DOHH2 (cell line): Measurements from ENCODE around the gene COX7B2.

Experiments used
- H3F3A ChIP-seq: fragments of 200-600 bp; sonication (generic), shearing (Covaris generic); 2 replicates; pipeline ENCODE4 v1.6.0; 2016; ENCODE audit warnings: antibody characterized with exemption, mild to moderate bottlenecking; ENCODE audit not compliant: control insufficient read depth, insufficient read depth
- H3K27ac ChIP-seq: fragments of 200-600 bp; sonication (generic); 2 replicates; pipeline ENCODE4 v1.5.1; 2014; ENCODE audit warnings: low read depth, mild to moderate bottlenecking, low read length, moderate library complexity
- H3K27me3 ChIP-seq: fragments of 200-600 bp; sonication (generic); 2 replicates; pipeline ENCODE4 v1.6.1; 2014; ENCODE audit warnings: mild to moderate bottlenecking, low read length, mixed read lengths; ENCODE audit not compliant: control insufficient read depth
- H3K36me3 ChIP-seq: fragments of 200-600 bp; sonication (generic); 2 replicates; pipeline ENCODE4 v1.6.1; 2014; ENCODE audit warnings: mild to moderate bottlenecking, low read length, moderate library complexity, mixed read lengths; ENCODE audit not compliant: control insufficient read depth
- H3K4me1 ChIP-seq: fragments of 200-600 bp; sonication (generic); 2 replicates; pipeline ENCODE4 v1.6.1; 2014; ENCODE audit warnings: mild to moderate bottlenecking, low read length, mixed read lengths; ENCODE audit not compliant: control insufficient read depth
- H3K4me2 ChIP-seq: fragments of 200-600 bp; sonication (generic); 2 replicates; pipeline ENCODE4 v1.6.0; 2014; ENCODE audit warnings: mild to moderate bottlenecking, low read length, moderate library complexity
- H3K4me3 ChIP-seq: fragments of 200-600 bp; sonication (generic); 2 replicates; pipeline ENCODE4 v1.5.1; 2014; ENCODE audit warnings: mild to moderate bottlenecking, low read length, mixed read lengths
- H3K79me2 ChIP-seq: fragments of 200-600 bp; sonication (generic); 2 replicates; pipeline ENCODE4 v1.6.1; 2014; ENCODE audit warnings: mild to moderate bottlenecking, low read length, mixed read lengths; ENCODE audit not compliant: control insufficient read depth
- H3K9me2 ChIP-seq: fragments of 200-600 bp; sonication (generic); replicated peaks from 2 replicates; pipeline ENCODE4 v1.6.1; 2014; ENCODE audit warnings: mild to moderate bottlenecking, low read length, mixed read lengths; ENCODE audit not compliant: control insufficient read depth
- H3K9me3 ChIP-seq: fragments of 200-600 bp; sonication (generic); 2 replicates; pipeline ENCODE4 v1.6.1; 2014; ENCODE audit warnings: antibody characterized with exemption, low read length, mixed read lengths; ENCODE audit not compliant: control insufficient read depth, insufficient read depth
- H4K20me1 ChIP-seq: fragments of 200-600 bp; sonication (generic); 2 replicates; pipeline ENCODE4 v1.6.0; 2014; ENCODE audit warnings: low read depth, mild to moderate bottlenecking, antibody characterized with exemption, low read length, moderate library complexity; ENCODE audit not compliant: control insufficient read depth, insufficient read depth
- CTCF ChIP-seq: fragments of 200-600 bp; sonication (generic); IDR thresholded peaks from one replicate; pipeline ENCODE4 v1.5.1; 2014; ENCODE audit warnings: antibody characterized with exemption, mild to moderate bottlenecking, low read depth, low read length; ENCODE audit not compliant: poor library complexity, severe bottlenecking
- EZH2phosphoT487 ChIP-seq: fragments of 200-600 bp; sonication (generic); IDR thresholded peaks from 2 replicates; pipeline ENCODE4 v1.6.1; 2017; ENCODE audit warnings: borderline replicate concordance, mild to moderate bottlenecking, antibody characterized with exemption, low read length, moderate library complexity, mixed read lengths

Gene COX7B2

GRCh38 chr4:46947541-46947940 is 38.5 kb upstream of the COX7B2 start:
- TF ChIP-seq EZH2phosphoT487: no peak
- TF ChIP-seq CTCF: no peak
- Histone ChIP-seq H4K20me1 (no peaks in the 10 kb centered on the region), H3K9me2 (no peaks in the 10 kb centered on the region), H3K9me3 (no peaks in the 10 kb centered on the region), H3K4me2 (no peak overlapping the region), H3K27ac (no peak overlapping the region), H3K36me3 (no peaks in the 10 kb centered on the region), H3F3A (no peaks in the 10 kb centered on the region), H3K27me3 (no peaks in the 10 kb centered on the region), H3K4me3 (no peak overlapping the region), H3K4me1 (0 out of 2 replicates have a peak, but pooled peaks cover 5% of the 10 kb centered on the region), H3K79me2 (no peaks in the 10 kb centered on the region)

- H3K4me3 ChIP-seq: no peak overlapping the region
- H3K9me2 ChIP-seq: no peaks in the 10 kb centered on the region
- TF ChIP-seq EZH2phosphoT487 (no peak), CTCF (no peak)
- 0 out of 2 replicates have a peak, but pooled peaks cover 5% of the 10 kb centered on the region for H3K4me1 ChIP-seq
- no peak overlapping the region for H3K4me2 ChIP-seq
- no peaks in the 10 kb centered on the region for H3K79me2 ChIP-seq
- no peaks in the 10 kb centered on the region for H4K20me1 ChIP-seq
- no peaks in the 10 kb centered on the region for H3F3A ChIP-seq
- no peaks in the 10 kb centered on the region for H3K9me3 ChIP-seq
- H3K36me3 ChIP-seq: no peaks in the 10 kb centered on the region
- no peaks in the 10 kb centered on the region for H3K27me3 ChIP-seq
- no peak overlapping the region for H3K27ac ChIP-seq
Measured at GRCh38 chr4:46946919-46947536, 38.0 kb upstream of the COX7B2 start.

GRCh38 chr4:46945062-46945461 is 36.0 kb upstream of the COX7B2 start:
- H3K9me3 ChIP-seq: no peaks in the 10 kb centered on the region

More at GRCh38 chr4:46945062-46945461, 36.0 kb upstream of the COX7B2 start:
- H3K27me3 ChIP-seq: no peaks in the 10 kb centered on the region
- 0 out of 2 replicates have a peak, but pooled peaks cover 5% of the 10 kb centered on the region for H3K4me1 ChIP-seq
- no peaks in the 10 kb centered on the region for H4K20me1 ChIP-seq
- no peak overlapping the region for H3K4me2 ChIP-seq
- TF ChIP-seq CTCF (no peak), EZH2phosphoT487 (no peak)
- H3K9me2 ChIP-seq: no peaks in the 10 kb centered on the region
- no peaks in the 10 kb centered on the region for H3K36me3 ChIP-seq
- H3K4me3 ChIP-seq: no peak overlapping the region
- no peak overlapping the region for H3K27ac ChIP-seq
- H3K79me2 ChIP-seq: no peaks in the 10 kb centered on the region
- H3F3A ChIP-seq: no peaks in the 10 kb centered on the region
